ENCODE results near the gene CSF3R.

Gene CSF3R

GRCh38 chr1:36482724-36483388, at the start of gene CSF3R:
CSF3R (minus strand) TSS chr1:36482913; CDS start chr1:36479496, 3,417 bp downstream.
- Mint-ChIP-seq H3K27ac (peak within 1 kb of the TSS; percentile 43 to 96), H3K27me3 (peaks cover 13% of the 10 kb centered on the region), H3K4me1 (peaks cover 14% of the 10 kb centered on the region), H3K4me3 (peak within 1 kb of the TSS; percentile 73), H3K9me3 (no peaks in the 10 kb centered on the region)
- ATAC-seq (peak; percentile 12), DNase-seq (no peak)

GRCh38 chr1:36531833-36532232, 49.1 kb upstream of the CSF3R start:
- DNase-seq (no peak), ATAC-seq (no peak)
- Mint-ChIP-seq H3K27me3 (peaks cover 42% of the 10 kb centered on the region), H3K4me1 (no peaks in the 10 kb centered on the region), H3K27ac (no peak overlapping the region), H3K4me3 (no peak overlapping the region), H3K9me3 (no peaks in the 10 kb centered on the region)

- Mint-ChIP-seq H3K27ac (peak overlapping the region in 1 of 2 donors; percentile 56), H3K9me3 (no peaks in the 10 kb centered on the region), H3K27me3 (peaks cover 32% of the 10 kb centered on the region), H3K4me3 (no peak overlapping the region), H3K4me1 (no peaks in the 10 kb centered on the region)
- ATAC-seq (no peak), DNase-seq (no peak)
Measured at GRCh38 chr1:36530791-36531190, 48.1 kb upstream of the CSF3R start.

- no peak for ATAC-seq
- no peak overlapping the region for H3K4me3 Mint-ChIP-seq
Measured at GRCh38 chr1:36530261-36530660, 47.5 kb upstream of the CSF3R start.

GRCh38 chr1:36529769-36530260, 47.1 kb upstream of the CSF3R start:
- Mint-ChIP-seq H3K9me3 (no peaks in the 10 kb centered on the region), H3K27me3 (peaks cover 28% of the 10 kb centered on the region), H3K4me3 (no peak overlapping the region), H3K4me1 (no peaks in the 10 kb centered on the region), H3K27ac (no peak overlapping the region)
- DNase-seq: no peak
- no peak for ATAC-seq

More at GRCh38 chr1:36530261-36530660, 47.5 kb upstream of the CSF3R start:
- DNase-seq: no peak
- no peak overlapping the region for H3K27ac Mint-ChIP-seq
- no peaks in the 10 kb centered on the region for H3K4me1 Mint-ChIP-seq
- no peaks in the 10 kb centered on the region for H3K9me3 Mint-ChIP-seq
- peaks cover 28% of the 10 kb centered on the region for H3K27me3 Mint-ChIP-seq

- ATAC-seq (no peak), DNase-seq (no peak)
- H3K27me3 Mint-ChIP-seq: peaks cover 21% of the 10 kb centered on the region
- H3K27ac Mint-ChIP-seq: peak overlapping the region in 1 of 2 donors; percentile 72
- peaks cover 9% of the 10 kb centered on the region for H3K4me1 Mint-ChIP-seq
- no peaks in the 10 kb centered on the region for H3K9me3 Mint-ChIP-seq
- H3K4me3 Mint-ChIP-seq: no peak overlapping the region
Measured at GRCh38 chr1:36528361-36529349, 45.9 kb upstream of the CSF3R start.

GRCh38 chr1:36525166-36525565, 42.5 kb upstream of the CSF3R start:
- Mint-ChIP-seq H3K4me1 (peaks cover 12% of the 10 kb centered on the region), H3K27ac (no peak overlapping the region), H3K27me3 (peaks cover 7% of the 10 kb centered on the region), H3K9me3 (no peaks in the 10 kb centered on the region), H3K4me3 (no peak overlapping the region)
- no peak for DNase-seq
- no peak for ATAC-seq

GRCh38 chr1:36524359-36525062, 41.8 kb upstream of the CSF3R start:
- Mint-ChIP-seq H3K4me3 (no peak overlapping the region), H3K27me3 (peaks cover under 1% of the 10 kb centered on the region), H3K4me1 (peaks cover 12% of the 10 kb centered on the region), H3K9me3 (no peaks in the 10 kb centered on the region), H3K27ac (no peak overlapping the region)
- DNase-seq: no peak
- ATAC-seq: no peak

GRCh38 chr1:36523850-36524249, 41.1 kb upstream of the CSF3R start:
- ATAC-seq (no peak), DNase-seq (no peak)

GRCh38 chr1:36523230-36523495, 40.5 kb upstream of the CSF3R start:
- no peak overlapping the region for H3K27ac Mint-ChIP-seq
- no peaks in the 10 kb centered on the region for H3K27me3 Mint-ChIP-seq
- no peak overlapping the region for H3K4me3 Mint-ChIP-seq
- peaks cover 12% of the 10 kb centered on the region for H3K4me1 Mint-ChIP-seq
- H3K9me3 Mint-ChIP-seq: no peaks in the 10 kb centered on the region
- DNase-seq (no peak), ATAC-seq (no peak)

More at GRCh38 chr1:36523850-36524249, 41.1 kb upstream of the CSF3R start:
- no peaks in the 10 kb centered on the region for H3K27me3 Mint-ChIP-seq
- peaks cover 12% of the 10 kb centered on the region for H3K4me1 Mint-ChIP-seq
- no peaks in the 10 kb centered on the region for H3K9me3 Mint-ChIP-seq
- no peak overlapping the region for H3K27ac Mint-ChIP-seq
- H3K4me3 Mint-ChIP-seq: peak overlapping the region in 1 of 2 donors; percentile 44

- no peak overlapping the region for H3K27ac Mint-ChIP-seq
- ATAC-seq: no peak
- no peaks in the 10 kb centered on the region for H3K27me3 Mint-ChIP-seq
- no peaks in the 10 kb centered on the region for H3K9me3 Mint-ChIP-seq
- H3K4me1 Mint-ChIP-seq: peaks cover 12% of the 10 kb centered on the region
- DNase-seq: no peak
- no peak overlapping the region for H3K4me3 Mint-ChIP-seq
Measured at GRCh38 chr1:36522461-36523229, 39.9 kb upstream of the CSF3R start.

- Mint-ChIP-seq H3K4me1 (peaks cover 12% of the 10 kb centered on the region), H3K27ac (no peak overlapping the region), H3K9me3 (no peaks in the 10 kb centered on the region), H3K27me3 (no peaks in the 10 kb centered on the region), H3K4me3 (no peak overlapping the region)
- no peak for ATAC-seq
- no peak for DNase-seq
Measured at GRCh38 chr1:36522021-36522420, 39.3 kb upstream of the CSF3R start.

GRCh38 chr1:36520771-36521420, 38.2 kb upstream of the CSF3R start:
- H3K9me3 Mint-ChIP-seq: no peaks in the 10 kb centered on the region
- no peak for DNase-seq
- no peak overlapping the region for H3K4me3 Mint-ChIP-seq
- no peaks in the 10 kb centered on the region for H3K27me3 Mint-ChIP-seq
- H3K4me1 Mint-ChIP-seq: peaks cover 12% of the 10 kb centered on the region
- no peak overlapping the region for H3K27ac Mint-ChIP-seq
- ATAC-seq: no peak

GRCh38 chr1:36520056-36520455, 37.3 kb upstream of the CSF3R start:
- Mint-ChIP-seq H3K4me1 (peaks cover 12% of the 10 kb centered on the region), H3K9me3 (no peaks in the 10 kb centered on the region), H3K27ac (peak overlapping the region in 1 of 2 donors; percentile 37), H3K4me3 (no peak overlapping the region), H3K27me3 (no peaks in the 10 kb centered on the region)
- DNase-seq (no peak), ATAC-seq (no peak)

All from stimulated activated naive CD8-positive, alpha-beta T cell treated with anti-CD3 and anti-CD28 coated beads, Interleukin-15, amount 100 ng/mL, for 72 hours (primary cell).